GOT3 (cell line): ENCODE measurements around the gene MYH4.

Experiments used
- DNase-seq: peaks from one replicate; lab custom pipeline; 2025; ENCODE audit warnings: mixed read lengths; lab: John Stamatoyannopoulos, UW

The MYH4 gene

DNA sequence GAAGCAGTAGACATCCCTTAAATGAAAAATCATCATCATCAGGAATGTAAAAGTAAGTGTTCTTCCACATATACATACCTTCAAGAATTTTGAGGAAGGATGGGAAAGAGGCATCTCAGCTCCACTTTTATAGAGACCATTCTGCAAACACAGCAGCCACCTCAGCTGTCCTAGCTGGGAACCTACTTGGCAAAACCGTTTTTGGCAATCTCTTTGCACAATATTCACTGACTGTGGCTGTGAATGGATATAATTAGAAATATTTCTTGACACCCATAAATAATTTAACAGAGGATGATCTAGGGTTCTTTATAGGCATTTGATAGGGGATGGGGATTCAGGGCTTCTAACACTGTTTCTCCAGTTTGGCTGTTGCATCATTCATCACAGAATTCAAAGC, at the start of gene MYH4:
TSS of gene MYH4 (minus strand) at position 101 of the 400 bp plus-strand sequence. CDS start 2,814 bp downstream, outside the sequence.
- no peak for DNase-seq

DNA sequence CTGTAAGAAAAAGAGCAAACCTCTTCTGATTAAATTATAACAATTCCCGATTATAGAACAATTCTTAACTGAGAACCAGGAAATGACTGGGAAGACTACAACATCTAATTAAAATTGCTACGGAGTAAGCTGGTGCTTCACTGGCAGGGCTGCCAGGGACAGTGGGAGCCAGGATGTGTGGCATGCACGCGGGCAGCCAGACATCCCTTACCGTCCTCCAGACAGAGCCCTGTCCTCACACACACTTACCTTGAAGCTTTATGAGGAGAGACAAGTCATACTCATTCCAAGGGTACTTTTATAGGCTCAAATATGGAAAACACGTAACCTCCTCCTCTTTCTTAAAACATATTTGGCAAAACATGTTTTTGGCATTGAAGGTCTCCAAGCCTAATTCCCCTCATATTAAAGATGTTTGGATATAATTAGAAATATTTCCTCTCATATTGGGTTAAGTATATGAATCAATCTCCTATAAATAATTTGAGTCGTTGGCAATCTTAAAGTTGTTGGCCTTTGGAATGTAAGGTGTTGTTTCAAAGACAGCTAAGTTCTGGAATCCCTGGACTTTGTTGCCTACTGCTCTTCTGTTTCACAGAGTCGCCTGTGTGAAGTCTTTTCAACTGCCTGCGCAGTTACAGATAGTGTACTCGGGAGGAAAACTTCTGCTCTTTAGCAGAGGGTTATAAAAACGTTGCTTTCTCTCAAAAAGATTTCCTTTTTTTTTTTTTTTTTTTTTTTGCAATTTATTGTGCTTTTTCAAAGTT, 49.1 kb upstream of the MYH4 start, which contains the start of gene MYH1:
TSS of gene MYH1 (minus strand) at position 272 of the 767 bp plus-strand sequence. CDS start 1,900 bp downstream, outside the sequence.
- no peak for DNase-seq

DNA sequence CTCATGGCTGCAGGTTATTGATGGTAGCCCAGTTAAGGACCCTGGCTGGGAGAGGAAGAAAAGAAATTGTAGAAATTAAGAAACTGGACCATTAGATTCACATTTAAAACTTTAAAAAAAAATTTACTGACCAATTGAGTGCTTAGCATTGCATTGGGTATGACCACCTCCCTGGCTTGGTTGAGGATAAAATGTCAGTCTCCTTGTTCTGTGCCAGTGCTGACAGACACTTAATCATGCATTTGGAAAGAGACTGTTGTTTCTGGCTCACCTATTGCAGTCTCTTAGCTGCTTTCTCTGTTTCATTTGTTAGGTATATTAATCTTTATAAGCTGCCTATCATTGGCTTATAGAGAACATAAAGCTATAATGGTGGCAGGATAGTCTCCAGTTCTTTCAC, 47.3 kb upstream of the MYH4 start:
- DNase-seq, result no peak

DNA sequence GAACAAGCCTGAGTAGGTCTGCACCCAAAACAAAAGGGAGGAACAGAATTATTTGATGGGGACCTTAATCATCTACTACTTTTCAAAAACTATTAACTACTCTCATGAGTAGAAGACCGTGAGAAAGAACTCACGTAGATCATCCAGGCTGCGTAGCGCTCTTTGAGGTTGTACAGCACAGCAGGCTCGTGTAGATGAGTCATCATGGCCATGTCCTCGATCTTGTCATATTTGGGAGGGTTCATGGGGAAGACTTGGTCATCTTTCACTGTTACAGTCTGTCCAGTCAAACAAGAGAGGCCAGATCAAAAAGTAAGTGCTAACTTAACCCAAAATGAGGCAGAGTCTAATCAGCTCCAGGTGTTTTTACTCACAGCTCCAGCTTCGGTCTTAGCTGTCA, 46.7 kb upstream of the MYH4 start:
- no peak for DNase-seq

DNA sequence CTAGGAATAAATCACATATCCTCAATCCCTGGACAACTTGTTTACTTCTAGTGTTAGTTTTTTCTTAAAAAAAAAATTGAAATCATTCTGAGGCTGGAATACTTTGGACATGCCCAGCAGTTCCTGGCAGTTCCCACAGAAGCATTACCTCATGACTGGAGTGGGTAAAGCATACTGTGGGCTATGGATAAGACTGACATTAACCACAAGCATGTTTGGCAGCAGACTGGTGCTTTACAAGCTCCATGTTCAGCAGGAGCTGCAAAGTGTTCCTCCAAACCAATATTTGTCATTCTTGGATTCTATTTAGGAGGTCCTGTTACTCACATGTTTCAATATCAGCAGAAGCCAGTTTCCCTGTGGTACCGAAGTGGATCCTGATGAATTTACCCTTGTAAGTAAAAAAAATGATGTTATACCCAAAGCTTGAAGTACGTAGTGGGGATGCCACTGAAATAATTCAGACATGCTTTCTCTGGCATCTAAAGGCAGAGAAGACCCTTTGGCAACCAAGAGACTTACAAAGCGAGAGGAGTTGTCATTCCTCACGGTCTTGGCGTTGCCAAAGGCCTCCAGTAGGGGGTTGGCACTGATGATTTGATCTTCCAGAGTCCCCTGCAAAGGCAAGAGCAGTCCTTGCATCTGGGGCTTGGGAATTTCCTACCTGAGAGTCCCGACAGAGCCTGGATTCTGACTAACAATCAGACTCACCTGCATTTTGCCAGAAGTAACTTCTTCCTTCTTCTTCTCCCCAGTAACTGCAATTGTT, 44.1 kb upstream of the MYH4 start:
- no peak for DNase-seq

DNA sequence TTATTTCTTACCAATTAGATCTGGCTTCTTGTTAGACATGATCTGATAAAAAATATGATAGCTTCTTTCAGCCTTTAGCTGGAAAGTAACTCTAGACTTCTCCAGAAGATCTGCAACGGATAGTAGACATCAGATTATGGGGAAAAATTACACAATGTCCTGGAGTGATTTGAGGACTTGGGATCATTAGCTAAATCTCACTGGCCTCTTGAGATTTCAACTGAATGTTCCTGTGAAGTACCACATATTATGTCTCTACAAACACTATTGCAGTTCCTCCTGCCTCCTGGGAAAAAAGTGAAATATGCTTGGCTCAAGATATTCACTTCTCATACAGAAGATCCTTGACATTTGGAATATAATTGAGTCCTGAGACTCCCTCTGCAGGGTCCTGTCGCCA, 43.5 kb upstream of the MYH4 start:
- no peak for DNase-seq

DNA sequence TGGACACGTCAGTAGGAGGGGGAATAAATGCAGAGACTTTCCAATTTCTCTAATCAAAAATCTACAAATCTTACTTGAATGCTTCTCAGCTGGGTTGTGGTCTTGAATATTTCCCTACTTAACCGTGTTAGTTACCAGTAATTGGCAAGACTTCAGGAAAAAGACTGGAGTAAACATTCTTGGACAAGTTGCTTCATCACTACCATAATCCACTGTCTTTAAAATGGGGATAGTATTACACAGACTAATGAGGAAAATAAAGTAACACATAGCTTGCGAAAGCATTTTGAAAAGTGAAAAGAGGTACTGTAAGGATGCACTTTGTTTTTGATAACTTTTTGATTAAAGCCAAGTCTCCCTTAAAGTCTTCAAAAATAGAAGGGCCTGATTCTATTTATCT, 30.6 kb upstream of the MYH4 start:
- no peak for DNase-seq

DNA sequence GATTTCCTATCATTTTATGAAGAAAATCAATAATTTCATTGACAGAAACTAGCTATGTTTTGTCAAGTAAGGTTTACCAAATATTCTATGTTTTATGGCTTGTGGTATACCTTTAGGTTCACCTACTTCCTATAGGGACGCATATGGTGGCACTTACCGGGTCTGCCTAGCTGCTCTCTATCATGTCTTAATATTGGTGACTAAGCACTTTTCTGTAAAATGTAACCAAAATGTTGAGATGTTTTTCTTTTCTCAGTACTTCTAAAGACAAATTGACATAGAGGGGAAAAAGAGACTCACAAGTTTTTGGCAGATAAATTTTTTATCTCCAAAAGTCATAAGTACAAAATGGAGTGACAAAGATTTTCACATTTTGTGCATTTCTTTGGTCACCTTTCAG, 22.6 kb upstream of the MYH4 start:
- DNase-seq, result no peak

DNA sequence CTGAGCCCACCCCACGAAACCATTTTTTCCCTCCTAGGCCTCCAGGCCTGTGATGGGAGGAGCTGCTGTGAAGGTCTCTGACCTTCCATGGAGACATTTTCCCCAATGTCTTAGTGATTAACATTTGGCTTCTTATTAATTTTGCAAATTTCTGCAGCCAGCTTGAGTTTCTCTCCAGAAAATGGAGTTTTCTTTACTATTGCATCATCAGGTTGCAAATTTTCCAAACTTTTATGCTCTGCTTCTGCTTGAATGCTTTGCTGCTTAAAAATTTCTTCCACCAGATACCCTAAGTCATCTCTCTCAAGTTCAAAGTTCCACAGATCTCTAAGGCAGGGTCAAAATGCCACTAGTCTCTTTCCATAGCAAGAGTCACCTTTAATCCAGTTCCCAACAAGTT, 12.9 kb upstream of the MYH4 start:
- no peak for DNase-seq

DNA sequence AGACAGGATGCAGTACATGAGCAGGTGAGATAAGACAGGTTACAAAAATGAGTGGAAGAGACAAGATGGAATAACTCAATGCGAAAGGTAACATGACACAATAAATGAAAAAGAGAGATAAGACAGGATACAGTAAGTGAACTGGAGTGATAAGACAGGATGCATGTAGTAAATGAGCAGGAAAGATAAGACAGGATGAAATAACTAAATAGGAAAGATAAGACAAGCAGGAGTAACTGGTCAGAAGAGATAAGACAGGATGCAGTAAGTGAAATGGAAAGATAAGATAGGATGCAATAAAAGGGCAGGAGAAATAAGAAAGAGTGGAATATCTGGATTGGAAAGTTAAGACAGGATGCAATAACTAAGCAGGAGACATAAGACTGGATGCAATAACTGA, 8.3 kb upstream of the MYH4 start:
- no peak for DNase-seq

DNA sequence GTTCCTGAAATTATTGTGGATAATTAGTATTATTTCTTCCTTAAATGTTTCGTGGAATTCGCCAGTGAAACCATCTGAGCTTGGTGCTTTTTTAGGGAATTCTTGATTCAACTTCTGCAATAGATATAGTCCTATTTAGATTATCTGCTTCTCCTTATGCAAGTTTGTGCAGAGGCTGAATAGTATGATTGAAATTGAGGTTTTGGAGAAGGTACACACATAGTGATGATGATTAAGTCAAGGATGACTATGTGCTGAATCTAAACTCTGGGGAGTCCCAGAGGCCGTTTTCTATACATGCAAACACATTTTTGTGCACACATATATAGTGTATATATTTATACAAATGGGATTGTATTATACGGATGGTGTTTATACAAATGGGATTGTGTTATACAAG, 5.2 kb upstream of the MYH4 start:
- DNase-seq, result no peak

DNA sequence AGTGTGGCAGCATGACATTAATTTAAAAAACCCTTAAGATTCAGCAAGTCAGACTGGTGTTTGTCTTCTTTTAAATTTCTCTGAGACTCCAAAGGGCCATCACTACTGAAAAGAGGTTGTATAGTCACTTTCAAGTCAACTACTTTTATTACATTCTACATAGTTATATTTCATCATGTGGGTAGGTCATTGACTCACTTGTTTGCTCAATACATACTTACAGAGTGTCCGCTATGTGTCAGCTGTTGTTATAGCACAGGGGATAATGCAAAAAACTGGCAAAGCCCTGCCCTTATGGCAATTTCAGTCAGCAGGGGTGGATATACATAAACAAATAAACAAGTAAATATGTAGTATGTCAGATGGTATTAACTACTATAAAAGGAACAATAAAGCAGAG, 2.5 kb upstream of the MYH4 start:
- no peak for DNase-seq

DNA sequence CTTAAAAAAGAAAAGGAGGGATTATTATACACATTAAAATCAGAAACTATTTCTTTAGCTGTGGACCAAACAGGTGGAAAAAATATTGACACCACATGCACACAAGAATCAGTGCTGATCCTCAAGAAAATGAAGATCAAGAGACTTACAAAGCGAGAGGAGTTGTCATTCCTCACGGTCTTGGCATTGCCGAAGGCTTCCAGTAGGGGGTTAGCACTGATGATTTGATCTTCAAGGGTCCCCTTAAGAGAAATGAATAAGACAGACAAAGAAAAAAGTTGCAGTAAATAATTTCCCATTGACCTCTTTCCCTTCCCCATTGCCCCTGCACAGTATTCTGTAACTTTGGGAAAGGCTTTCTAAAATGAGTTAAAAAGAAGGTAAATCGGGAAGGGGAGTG, 6.0 kb downstream of the MYH4 start:
- DNase-seq, result no peak

DNA sequence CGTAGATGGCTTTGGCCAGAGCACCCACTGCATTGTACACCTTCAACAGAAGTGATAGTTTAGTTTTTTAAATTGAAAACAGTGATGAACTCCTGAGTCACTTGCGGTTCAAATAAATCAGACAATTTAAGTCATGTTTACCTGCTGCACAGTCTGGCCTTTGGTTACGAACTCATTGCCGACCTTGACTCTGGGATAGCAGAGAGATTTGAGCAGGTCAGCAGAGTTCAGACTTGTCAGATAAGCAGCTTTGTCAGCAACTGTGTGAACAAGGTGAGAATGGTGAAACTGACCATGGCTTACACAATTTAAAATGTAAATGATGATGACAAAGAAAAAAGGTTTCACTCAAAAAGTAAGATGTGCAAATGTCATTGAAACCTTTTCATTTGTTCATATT, 9.3 kb downstream of the MYH4 start:
- DNase-seq, result no peak

DNA sequence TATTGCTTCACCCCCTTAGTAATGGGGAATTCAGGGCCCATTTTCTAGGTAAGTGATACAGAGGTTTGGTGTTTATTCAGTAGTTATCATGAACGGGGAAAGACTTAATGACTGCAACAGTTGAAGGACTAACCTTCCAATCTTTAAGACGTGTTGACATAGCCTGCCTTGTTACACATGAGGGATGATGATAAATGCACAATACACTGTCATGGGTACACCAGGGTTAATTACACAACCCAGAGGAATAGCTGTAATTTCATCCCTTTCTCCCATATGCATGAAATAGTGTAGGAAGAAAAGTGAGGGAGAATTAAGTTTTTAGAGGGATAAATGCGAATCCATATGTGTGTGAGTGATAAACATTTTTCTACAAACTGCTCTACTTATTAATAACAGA, 10.7 kb downstream of the MYH4 start:
- no peak for DNase-seq

DNA sequence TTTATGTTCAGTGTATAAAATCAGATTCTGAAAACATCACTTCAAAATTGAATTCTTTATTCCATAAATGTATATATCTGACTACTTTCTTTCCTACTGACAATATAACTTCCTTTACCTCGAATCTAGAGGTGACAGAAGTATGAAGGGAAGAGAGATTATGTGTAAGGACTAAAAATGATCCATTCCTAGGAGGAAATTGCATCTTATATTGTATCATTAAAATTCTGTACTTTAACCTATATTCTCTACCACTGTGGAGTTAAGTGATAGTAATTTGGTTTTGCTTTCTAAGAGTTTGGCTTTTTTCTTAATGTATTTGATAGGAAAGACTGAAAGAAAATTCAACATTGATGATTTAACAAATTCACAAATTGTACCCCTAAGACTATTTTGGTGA, 11.4 kb downstream of the MYH4 start:
- DNase-seq, result no peak

DNA sequence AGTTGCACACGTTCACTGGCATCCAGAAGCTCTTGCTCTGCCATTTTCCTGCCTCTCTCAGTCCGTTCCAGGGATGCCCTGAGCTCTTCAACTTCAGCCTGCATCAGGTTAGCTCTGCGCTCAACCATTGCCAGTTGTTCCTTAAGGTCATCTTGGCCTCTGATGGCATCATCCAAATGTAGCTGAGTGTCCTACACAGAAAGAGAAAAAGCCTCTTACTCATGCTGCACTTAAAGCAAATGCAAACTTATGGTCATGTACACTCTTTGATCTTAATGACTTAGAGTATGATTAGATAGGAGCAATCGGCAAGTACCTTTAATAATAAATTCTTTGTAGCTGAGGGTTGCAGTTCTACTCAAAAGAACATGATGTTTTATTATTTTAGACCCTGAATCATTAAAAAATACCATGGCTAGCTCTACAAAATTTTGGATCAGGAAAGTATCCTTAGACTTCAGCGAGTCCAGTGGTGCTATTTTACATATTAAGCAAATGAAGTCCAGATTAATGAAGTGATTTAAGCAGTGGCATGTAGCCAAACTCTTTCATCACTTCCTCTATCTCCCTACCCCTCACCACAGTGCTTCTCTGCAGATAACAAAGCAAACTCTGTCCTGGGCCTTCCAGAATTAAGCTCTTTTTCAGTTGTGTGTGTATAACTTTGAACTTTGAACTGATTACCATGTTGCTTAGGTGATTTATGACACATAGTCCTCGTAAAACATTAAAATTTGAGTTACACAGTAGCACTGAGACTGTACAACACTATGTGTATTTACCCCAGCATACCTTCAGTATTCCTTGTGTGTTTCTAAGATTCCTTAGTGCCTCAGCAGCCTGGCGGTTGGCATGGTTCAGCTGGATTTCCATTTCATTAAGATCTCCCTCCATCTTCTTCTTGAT, 22.1 kb downstream of the MYH4 start:
- no peak for DNase-seq

DNA sequence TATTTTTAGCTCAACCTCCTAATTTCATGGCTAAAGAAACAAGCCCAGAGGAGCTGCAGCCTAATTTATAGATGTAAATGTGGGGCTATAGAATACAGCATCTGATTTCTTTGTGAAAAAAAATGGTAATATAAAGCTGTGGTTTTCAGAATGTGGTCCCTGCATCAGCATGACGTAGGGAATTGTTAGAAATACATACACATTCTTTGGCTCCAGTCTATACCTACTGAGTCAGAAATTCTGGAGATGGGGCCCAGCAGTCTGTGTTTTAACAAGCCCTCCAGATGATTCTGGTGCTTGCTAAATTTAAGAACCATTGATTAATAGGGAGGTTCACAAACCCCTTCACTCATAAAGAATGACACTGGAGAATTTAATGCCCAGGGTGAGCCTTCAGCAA, 29.5 kb downstream of the MYH4 start:
- no peak for DNase-seq

DNA sequence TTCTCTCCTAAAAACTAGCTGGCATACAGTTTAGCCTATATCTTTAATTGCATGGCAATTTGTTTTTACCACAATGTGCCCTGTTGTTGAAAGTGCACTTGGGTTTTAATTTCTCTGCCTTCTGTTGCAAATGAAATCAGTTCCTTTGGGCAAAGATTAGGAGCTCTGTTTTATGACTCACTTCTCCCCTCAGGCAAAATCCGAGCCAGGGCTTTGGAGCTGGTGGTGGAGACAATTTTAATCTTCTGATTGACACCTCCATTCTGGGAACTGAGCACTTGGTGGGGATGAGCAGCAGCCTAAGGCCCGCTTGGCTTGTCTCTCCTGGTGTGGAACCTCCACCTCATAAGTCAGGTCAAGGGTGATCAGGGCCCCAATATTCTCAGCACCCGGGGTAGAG, 34.3 kb downstream of the MYH4 start:
- no peak for DNase-seq

DNA sequence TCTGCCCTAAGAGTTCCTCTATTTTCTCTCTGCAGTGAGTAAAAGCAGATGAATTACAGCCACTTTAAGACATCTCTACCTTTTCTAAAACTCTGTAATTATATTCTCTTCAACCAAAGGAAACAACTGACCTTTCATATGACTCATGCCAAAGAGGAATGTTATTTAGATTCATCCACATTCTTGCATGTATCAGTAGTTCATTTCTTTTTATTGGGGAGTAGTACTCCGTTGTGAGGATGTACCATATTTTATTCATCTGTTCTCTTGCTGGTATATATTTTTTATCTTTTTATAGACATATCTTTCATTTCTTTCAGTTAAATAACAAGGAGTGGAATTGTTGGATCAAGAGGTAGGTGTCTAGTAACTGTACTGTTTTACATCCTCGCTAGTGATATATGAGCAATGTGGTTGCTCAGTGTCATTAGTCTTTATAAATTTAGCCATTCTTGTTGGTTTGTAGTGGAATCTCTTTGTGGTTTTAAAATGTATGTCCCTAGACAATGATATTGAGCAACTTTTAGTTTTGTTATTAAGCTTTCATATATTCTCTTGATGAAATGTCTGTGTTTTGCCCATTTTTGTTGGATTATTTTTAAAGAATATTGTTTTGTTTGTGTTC, 39.8 kb downstream of the MYH4 start:
- DNase-seq, result no peak

DNA sequence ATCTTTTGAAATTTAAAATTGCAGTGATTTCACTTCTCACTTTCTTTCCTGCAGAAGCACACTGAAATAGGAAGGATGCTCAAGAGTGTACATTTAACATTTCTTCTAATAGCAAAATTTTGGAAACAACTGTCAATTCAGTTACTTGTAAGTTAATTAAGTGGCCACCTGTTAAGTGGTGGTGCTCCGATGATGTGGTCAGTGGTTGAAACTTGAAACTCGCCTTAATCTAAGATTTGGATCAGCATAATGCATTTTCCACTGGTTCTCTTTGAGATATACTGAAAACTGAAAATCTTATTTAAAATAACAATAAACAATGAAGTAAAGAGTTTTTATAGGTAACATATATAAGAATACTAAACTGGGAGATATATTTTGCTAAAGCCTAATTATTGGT, 40.6 kb downstream of the MYH4 start:
- DNase-seq, result no peak
